ENCODE results near the gene ABCC11. TPM values are rescaled to one million over a fixed set of nuclear protein-coding genes. Genes with fewer than 3 reads are reported as not detected.

Gene ABCC11
- total and polyA plus RNA-seq, 2 of the 13 experiments (the other 11 are each of a cell fraction or from before 2014, with no cell fraction given): 1.0 to 1.4 TPM

GRCh38 chr16:48117217-48118105 is 129.9 kb downstream of the ABCC11 start (continued):
- TF ChIP-seq POLR2AphosphoS2 (IDR thresholded peaks at IDR 0.05; ENCODE audit: low read depth, low read length): no peak
- TF ChIP-seq SRY (CRISPR knock-in tag; IDR thresholded peaks at IDR 0.05): peak; percentile 15; the same call in 1 of the 2 replicates
- TF ChIP-seq, protein P1, sequence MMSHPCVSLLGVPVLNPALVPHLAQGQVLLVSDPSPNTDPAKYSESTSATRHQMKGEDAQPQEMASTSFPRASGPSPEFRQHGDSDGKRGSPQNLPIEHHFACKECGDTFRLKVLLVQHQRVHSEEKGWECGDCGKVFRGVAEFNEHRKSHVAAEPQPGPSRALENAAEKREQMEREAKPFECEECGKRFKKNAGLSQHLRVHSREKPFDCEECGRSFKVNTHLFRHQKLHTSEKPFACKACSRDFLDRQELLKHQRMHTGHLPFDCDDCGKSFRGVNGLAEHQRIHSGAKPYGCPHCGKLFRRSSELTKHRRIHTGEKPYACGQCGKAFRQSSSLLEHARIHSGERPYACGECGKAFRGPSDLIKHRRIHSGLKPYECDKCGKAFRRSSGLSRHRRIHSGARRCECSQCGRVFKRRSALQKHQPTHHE (CRISPR knock-in tag; IDR thresholded peaks at IDR 0.05; ENCODE audit: borderline replicate concordance): no peak
- TF ChIP-seq ELF3 (CRISPR knock-in tag; IDR thresholded peaks at IDR 0.05): 0 out of 2 replicates have a peak, but pooled peaks have one; percentile 15
- TF ChIP-seq ZNF782 (CRISPR knock-in tag; IDR thresholded peaks at IDR 0.05; ENCODE audit: borderline replicate concordance): 0 out of 2 replicates have a peak, but pooled peaks have one; percentile 34
- TF ChIP-seq ZNF317 (CRISPR knock-in tag; IDR thresholded peaks at IDR 0.05): 0 out of 2 replicates have a peak, but pooled peaks have one; percentile 23
- TF ChIP-seq, protein P2, sequence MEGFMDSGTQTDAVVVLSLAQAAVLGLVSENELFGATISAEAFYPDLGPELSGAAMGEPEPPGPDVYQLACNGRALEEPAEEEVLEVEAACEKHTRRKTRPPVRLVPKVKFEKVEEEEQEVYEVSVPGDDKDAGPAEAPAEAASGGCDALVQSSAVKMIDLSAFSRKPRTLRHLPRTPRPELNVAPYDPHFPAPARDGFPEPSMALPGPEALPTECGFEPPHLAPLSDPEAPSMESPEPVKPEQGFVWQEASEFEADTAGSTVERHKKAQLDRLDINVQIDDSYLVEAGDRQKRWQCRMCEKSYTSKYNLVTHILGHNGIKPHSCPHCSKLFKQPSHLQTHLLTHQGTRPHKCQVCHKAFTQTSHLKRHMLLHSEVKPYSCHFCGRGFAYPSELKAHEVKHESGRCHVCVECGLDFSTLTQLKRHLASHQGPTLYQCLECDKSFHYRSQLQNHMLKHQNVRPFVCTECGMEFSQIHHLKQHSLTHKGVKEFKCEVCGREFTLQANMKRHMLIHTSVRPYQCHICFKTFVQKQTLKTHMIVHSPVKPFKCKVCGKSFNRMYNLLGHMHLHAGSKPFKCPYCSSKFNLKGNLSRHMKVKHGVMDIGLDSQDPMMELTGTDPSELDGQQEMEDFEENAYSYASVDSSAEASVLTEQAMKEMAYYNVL (CRISPR knock-in tag; IDR thresholded peaks at IDR 0.05; ENCODE audit: borderline replicate concordance): peak; percentile 19; the same call in 1 of the 2 replicates
- TF ChIP-seq BCLAF1 (IDR thresholded peaks at IDR 0.05): no peak
- TF ChIP-seq, protein P3, sequence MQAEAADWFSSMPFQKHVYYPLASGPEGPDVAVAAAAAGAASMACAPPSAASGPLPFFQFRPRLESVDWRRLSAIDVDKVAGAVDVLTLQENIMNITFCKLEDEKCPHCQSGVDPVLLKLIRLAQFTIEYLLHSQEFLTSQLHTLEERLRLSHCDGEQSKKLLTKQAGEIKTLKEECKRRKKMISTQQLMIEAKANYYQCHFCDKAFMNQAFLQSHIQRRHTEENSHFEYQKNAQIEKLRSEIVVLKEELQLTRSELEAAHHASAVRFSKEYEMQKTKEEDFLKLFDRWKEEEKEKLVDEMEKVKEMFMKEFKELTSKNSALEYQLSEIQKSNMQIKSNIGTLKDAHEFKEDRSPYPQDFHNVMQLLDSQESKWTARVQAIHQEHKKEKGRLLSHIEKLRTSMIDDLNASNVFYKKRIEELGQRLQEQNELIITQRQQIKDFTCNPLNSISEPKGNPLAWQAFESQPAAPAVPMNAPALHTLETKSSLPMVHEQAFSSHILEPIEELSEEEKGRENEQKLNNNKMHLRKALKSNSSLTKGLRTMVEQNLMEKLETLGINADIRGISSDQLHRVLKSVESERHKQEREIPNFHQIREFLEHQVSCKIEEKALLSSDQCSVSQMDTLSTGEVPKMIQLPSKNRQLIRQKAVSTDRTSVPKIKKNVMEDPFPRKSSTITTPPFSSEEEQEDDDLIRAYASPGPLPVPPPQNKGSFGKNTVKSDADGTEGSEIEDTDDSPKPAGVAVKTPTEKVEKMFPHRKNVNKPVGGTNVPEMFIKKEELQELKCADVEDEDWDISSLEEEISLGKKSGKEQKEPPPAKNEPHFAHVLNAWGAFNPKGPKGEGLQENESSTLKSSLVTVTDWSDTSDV (CRISPR knock-in tag; IDR thresholded peaks at IDR 0.05): peak; percentile 39; the same call in 1 of the 2 replicates
- peak; percentile 30; the same call in 1 of the 2 replicates for TF ChIP-seq ZBTB33 (CRISPR knock-in tag; IDR thresholded peaks at IDR 0.05)
- TF ChIP-seq HDAC2 (CRISPR knock-in tag; IDR thresholded peaks at IDR 0.05): peak; percentile 46; the same call in 1 of the 2 replicates
- peak; percentile 69 for TF ChIP-seq NRL (CRISPR knock-in tag; IDR thresholded peaks at IDR 0.05; ENCODE audit: borderline replicate concordance)
- TF ChIP-seq ZNF776 (CRISPR knock-in tag; IDR thresholded peaks at IDR 0.05): peak; percentile 61; the same call in 1 of the 2 replicates

Data from HepG2 (cell line).